ENCODE results near the gene ART4. TPM values are rescaled to one million over a fixed set of nuclear protein-coding genes. Genes with fewer than 3 reads are reported as not detected.

ART4 gene
- polyA plus RNA-seq, 1 experiment, result not detected

GRCh38 chr12:14846042-14846587, 2.8 kb upstream of the ART4 start:
- no peaks in the 10 kb centered on the region for H3K9me3 ChIP-seq (ENCODE audit: control insufficient read depth, insufficient read depth, low read length)
- H3K27ac ChIP-seq (ENCODE audit: low read depth, low read length), result no peak overlapping the region
- CTCF ChIA-PET, result interaction anchor here (0.6 to 7.3 kb wide), 28 partner anchors 9 to 375 kb away, joined by 3 to 191 read pairs (median 3); partner anchors contain the start of genes RERG and WBP11
- no peaks in the 10 kb centered on the region for H3K27me3 ChIP-seq (ENCODE audit: control insufficient read depth, insufficient read depth, low read length)
- H3K4me3 ChIP-seq (ENCODE audit: low read depth, low read length), result no peak overlapping the region
- TF ChIP-seq CTCF (IDR thresholded peaks at IDR 0.05; ENCODE audit: low read depth, low read length), result no peak
- DNase-seq (ENCODE audit: low read depth, low spot score), result no peak
- POLR2A ChIA-PET, result no interaction called here

GRCh38 chr12:14845350-14845750, 2.0 kb upstream of the ART4 start:
- Histone ChIP-seq H3K9me3 (ENCODE audit: control insufficient read depth, insufficient read depth, low read length) (no peaks in the 10 kb centered on the region), H3K4me3 (ENCODE audit: low read depth, low read length) (no peak overlapping the region), H3K27me3 (ENCODE audit: control insufficient read depth, insufficient read depth, low read length) (no peaks in the 10 kb centered on the region), H3K27ac (ENCODE audit: low read depth, low read length) (no peak overlapping the region)
- ChIA-PET POLR2A (no interaction called here), CTCF (interaction anchor here (0.6 to 7.3 kb wide), 23 partner anchors 8 to 376 kb away, joined by 3 to 191 read pairs (median 3); partner anchors contain the start of genes RERG and WBP11)
- DNase-seq (ENCODE audit: low read depth, low spot score), result peak; percentile 48
- TF ChIP-seq CTCF (IDR thresholded peaks at IDR 0.05; ENCODE audit: low read depth, low read length), result peak; percentile 79

- ChIA-PET POLR2A (no interaction called here), CTCF (interaction anchor here (0.8 to 7.3 kb wide), 7 partner anchors 8 to 163 kb away, joined by 3 to 191 read pairs (median 3); partner anchors contain the start of genes C12orf60 and WBP11)
- DNase-seq (ENCODE audit: low read depth, low spot score), result no peak
Observed at GRCh38 chr12:14844401-14844800, 1.1 kb upstream of the ART4 start.

GRCh38 chr12:14842315-14842714, 1.0 kb downstream of the ART4 start:
- H3K4me3 ChIP-seq (ENCODE audit: low read depth, low read length), result no peak overlapping the region

More at GRCh38 chr12:14844401-14844800, 1.1 kb upstream of the ART4 start:
- H3K27ac ChIP-seq (ENCODE audit: low read depth, low read length), result no peak overlapping the region
- no peak overlapping the region for H3K4me3 ChIP-seq (ENCODE audit: low read depth, low read length)
- no peaks in the 10 kb centered on the region for H3K27me3 ChIP-seq (ENCODE audit: control insufficient read depth, insufficient read depth, low read length)
- no peak for TF ChIP-seq CTCF (IDR thresholded peaks at IDR 0.05; ENCODE audit: low read depth, low read length)
- H3K9me3 ChIP-seq (ENCODE audit: control insufficient read depth, insufficient read depth, low read length), result no peaks in the 10 kb centered on the region

More at GRCh38 chr12:14842315-14842714, 1.0 kb downstream of the ART4 start:
- Histone ChIP-seq H3K9me3 (ENCODE audit: control insufficient read depth, insufficient read depth, low read length) (no peaks in the 10 kb centered on the region), H3K27ac (ENCODE audit: low read depth, low read length) (no peak overlapping the region), H3K27me3 (ENCODE audit: control insufficient read depth, insufficient read depth, low read length) (no peaks in the 10 kb centered on the region)
- DNase-seq (ENCODE audit: low read depth, low spot score), result no peak
- ChIA-PET CTCF (interaction anchor here (1.6 to 7.3 kb wide), 2 partner anchors 153 kb away, joined by 8 to 191 read pairs; no protein-coding TSS in a partner anchor), POLR2A (no interaction called here)
- TF ChIP-seq CTCF (IDR thresholded peaks at IDR 0.05; ENCODE audit: low read depth, low read length), result no peak

Measured in AG04450 (cell line).